ENCODE results near the gene ZNF598.
"Not testable (repeated sequence)": the region's sequence is repeated elsewhere in the genome, so short reads cannot be mapped to it uniquely, and the experiment has no call there.

ZNF598 gene

DNA sequence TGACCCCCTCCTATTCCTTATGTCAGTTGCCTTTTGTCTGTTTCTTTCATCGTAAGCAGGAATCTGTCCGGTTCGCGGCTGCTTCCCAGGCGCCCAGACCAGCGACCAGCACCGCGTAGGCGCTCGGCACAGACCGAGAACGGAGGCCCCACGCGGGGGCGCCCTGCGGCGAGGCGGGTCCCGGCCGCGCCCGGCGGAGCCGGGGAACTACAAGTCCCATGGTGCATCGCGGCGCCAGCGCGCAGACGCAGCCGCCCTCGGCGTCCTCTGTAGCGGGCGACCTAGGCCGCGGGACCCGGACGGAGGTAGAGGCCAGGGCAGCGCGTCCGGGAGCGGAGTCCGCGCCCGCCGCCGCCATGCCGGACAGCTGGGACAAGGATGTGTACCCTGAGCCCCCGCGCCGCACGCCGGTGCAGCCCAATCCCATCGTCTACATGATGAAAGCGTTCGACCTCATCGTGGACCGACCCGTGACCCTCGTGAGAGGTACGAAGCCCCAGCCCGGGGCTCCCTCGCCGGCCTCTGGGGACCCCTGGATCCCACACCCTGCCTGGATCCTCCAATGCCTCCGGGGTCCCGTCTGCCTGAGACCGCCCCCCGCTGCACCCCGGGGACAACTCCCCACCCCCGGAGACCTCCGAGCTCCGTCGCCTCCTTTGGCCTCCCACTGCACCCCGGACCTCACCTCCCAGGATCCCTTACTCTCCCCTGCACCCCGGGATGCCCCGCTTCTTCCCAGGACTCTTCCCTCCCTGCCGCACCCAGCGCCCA is 50.2 kb downstream of the ZNF598 start, which contains the start of gene NDUFB10:
Gene NDUFB10, plus strand, starts transcription at position 270 of the 771 bp plus-strand sequence. Its CDS starts 87 bp downstream, at position 357.
- DNase-seq (ENCODE audit: extremely low spot score), result peak; percentile 93

DNA sequence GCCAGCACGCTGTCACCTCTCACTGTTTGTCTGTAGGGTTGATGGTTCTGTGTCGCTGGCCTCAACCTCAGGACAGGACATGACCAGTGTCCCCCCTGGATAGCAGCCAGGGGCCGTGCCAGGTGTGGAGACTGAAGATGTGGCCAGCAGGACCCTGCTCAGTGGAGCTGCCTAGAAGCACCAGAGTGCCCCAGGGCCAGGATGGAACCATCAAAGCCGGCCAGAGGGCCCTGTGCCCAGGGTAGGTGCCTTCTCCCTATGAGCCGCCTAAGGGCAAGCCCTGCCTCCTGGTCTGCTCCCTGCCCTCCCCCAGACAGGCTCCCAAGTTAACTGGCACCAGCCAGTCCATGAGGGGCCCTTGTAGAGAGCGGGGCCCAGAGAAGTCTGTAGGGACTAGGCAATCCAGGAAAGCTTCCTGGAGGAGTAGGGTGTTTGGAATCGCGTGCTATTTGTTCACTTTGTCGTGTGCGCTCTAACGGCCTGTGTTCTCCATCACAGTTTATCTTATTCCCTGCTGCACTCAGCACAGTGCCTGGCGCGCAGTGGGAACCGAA is 50.8 kb downstream of the ZNF598 start:
- ChIA-PET POLR2A (no interaction called here), CTCF (interaction anchor here (2.0 kb wide), 1 partner anchor 13 kb away, joined by 5 read pairs; no protein-coding TSS in a partner anchor)
- no peak for DNase-seq (ENCODE audit: extremely low spot score)
- TF ChIP-seq, protein P1, sequence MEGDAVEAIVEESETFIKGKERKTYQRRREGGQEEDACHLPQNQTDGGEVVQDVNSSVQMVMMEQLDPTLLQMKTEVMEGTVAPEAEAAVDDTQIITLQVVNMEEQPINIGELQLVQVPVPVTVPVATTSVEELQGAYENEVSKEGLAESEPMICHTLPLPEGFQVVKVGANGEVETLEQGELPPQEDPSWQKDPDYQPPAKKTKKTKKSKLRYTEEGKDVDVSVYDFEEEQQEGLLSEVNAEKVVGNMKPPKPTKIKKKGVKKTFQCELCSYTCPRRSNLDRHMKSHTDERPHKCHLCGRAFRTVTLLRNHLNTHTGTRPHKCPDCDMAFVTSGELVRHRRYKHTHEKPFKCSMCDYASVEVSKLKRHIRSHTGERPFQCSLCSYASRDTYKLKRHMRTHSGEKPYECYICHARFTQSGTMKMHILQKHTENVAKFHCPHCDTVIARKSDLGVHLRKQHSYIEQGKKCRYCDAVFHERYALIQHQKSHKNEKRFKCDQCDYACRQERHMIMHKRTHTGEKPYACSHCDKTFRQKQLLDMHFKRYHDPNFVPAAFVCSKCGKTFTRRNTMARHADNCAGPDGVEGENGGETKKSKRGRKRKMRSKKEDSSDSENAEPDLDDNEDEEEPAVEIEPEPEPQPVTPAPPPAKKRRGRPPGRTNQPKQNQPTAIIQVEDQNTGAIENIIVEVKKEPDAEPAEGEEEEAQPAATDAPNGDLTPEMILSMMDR (IDR thresholded peaks at IDR 0.05; ENCODE audit: control extremely low read depth, extremely low read depth, low read depth, missing control alignments), result no peak

More for the DNA sequence above, 50.2 kb downstream of the ZNF598 start, which contains the start of gene NDUFB10:
- POLR2A ChIA-PET, result interaction anchor here (2.2 kb wide), 1 partner anchor 196 kb away, joined by 9 read pairs; the partner anchor contains the start of gene TRAF7
- CTCF ChIA-PET, result interaction anchor here (2.0 kb wide), 1 partner anchor 13 kb away, joined by 5 read pairs; no protein-coding TSS in a partner anchor
- TF ChIP-seq, protein P1 (IDR thresholded peaks at IDR 0.05; ENCODE audit: control extremely low read depth, extremely low read depth, low read depth, missing control alignments), result peak; percentile 84

DNA sequence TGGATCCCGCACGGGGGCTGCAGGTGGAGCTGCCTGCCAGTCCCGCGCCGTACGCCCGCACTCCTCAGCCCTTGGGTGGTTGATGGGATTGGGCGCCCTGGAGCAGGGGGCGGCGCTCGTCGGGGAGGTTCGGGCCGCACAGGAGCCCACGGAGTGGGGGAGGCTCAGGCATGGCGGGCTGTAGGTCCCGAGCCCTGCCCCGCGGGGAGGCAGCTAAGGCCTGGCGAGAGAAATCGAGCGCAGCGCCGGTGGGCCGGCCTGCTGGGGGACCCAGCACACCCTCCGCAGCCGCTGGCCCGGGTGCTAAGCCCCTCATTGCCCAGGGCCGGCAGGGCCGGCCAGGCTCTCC is 51.5 kb downstream of the ZNF598 start:
- CTCF ChIA-PET, result interaction anchor here (1.2 to 2.0 kb wide), 2 partner anchors 11 to 12 kb away, joined by 3 to 5 read pairs; no protein-coding TSS in a partner anchor
- POLR2A ChIA-PET; DNase-seq (ENCODE audit: extremely low spot score): not testable (repeated sequence)

DNA sequence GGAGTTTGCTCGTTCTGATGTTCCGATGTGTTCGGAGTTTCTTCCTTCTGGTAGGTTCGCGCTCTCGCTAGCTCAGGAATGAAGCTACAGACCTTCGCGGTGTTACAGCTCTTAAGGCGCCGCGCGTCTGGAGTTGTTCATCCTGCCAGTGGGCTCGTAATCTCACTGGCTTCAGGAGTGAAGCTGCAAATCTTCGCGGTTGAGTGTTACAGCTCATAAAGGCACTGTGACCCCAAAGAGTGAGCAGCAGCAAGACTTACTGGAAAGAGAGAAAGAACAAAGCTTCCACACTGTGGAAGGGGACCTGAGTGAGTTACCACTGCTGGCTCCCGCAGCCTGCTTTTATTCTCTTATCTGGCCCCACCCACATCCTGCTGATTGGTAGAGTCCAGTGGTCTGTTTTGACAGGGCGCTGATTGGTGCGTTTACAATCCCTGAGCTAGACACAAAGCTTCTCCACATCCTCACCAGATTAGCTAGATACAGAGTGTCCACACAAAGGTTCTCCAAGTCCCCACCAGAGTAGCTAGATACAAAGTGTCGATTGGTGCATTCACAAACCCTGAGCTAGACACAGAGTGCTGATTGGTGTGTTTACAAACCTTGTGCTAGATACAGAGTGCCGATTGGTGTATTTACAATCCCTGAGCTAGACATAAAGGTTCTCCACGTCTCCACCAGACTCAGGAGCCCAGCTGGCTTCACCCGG is 52.0 kb downstream of the ZNF598 start:
- DNase-seq (ENCODE audit: extremely low spot score); POLR2A ChIA-PET: not testable (repeated sequence)
- CTCF ChIA-PET, result interaction anchor here (1.2 kb wide), 1 partner anchor 11 kb away, joined by 3 read pairs; no protein-coding TSS in a partner anchor

DNA sequence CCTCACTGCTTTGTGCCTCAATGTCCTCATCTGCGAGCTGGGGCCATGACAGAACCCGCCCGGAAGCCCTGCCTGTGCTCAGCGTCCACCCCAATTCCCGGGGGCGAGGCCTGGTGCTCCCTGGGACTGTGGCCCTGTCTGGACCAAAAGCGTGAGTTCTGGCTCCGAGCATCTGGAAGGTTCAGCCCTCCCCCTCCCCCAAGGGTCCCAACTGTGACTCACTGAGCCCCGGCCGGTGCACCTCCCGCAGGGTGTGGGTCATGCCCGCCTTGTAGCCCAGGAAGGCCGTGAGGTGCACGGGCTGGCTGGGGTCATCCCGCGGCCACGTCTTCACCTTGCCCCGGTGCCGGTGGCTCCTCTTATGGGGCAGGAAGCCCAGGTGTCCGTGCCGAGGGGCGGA is 55.9 kb downstream of the ZNF598 start:
- CTCF ChIA-PET, result interaction anchor here (1.2 to 2.4 kb wide), 3 partner anchors 10 to 25 kb away, joined by 3 to 7 read pairs (median 4); partner anchors contain the start of gene MSRB1
- TF ChIP-seq, protein P1 (IDR thresholded peaks at IDR 0.05; ENCODE audit: control extremely low read depth, extremely low read depth, low read depth, missing control alignments), result no peak
- DNase-seq (ENCODE audit: extremely low spot score), result no peak
- POLR2A ChIA-PET, result no interaction called here

DNA sequence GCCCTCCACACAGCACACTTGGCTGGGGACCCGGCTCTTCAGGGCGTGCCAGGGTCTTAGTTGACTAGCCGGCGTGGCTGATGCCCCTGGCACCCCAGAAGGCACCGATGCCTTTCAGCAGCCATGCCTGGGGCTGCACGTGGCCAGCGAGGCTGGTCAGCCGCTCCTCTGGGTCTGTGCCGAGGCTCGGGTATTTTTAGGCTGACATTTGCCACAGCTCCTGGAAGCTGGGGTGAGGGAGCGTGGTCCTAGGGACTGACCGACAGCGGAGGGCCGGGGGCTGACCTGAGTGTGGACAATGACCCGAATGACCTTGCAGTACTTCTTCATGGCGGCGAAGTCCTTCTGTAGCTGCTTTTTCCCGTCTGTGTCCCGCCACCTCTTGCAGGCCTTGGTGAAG is 59.1 kb downstream of the ZNF598 start:
- no peak for DNase-seq (ENCODE audit: extremely low spot score)
- TF ChIP-seq, protein P1 (IDR thresholded peaks at IDR 0.05; ENCODE audit: control extremely low read depth, extremely low read depth, low read depth, missing control alignments), result no peak
- ChIA-PET POLR2A (interaction anchor here (1.1 kb wide), 1 partner anchor 14 kb away, joined by 4 read pairs; the partner anchor contains the start of gene RPS2), CTCF (interaction anchor here (1.5 kb wide), 1 partner anchor 123 kb away, joined by 3 read pairs; the partner anchor contains the start of gene FAHD1)

DNA sequence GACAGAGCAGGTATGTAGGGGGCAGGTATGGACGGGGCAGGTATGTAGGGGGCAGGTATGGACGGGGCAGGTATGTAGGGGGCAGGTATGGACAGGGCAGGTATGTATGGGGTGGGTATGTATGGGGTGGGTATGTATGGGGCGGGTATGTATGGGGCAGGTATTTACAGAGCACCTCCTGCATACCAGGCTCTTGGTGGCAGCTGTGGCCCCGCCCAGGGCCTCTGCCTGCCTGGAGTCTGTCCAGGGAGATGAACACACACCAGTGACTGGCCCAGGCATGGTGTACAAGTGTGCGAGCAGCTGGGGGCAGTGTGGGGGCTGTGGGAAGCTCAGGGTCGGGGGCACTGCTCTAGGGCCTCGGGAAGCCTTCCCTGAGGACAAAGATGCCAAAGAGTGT is 59.6 kb downstream of the ZNF598 start:
- no peak for DNase-seq (ENCODE audit: extremely low spot score)
- CTCF ChIA-PET, result interaction anchor here (1.5 kb wide), 1 partner anchor 123 kb away, joined by 3 read pairs; the partner anchor contains the start of gene FAHD1
- POLR2A ChIA-PET, result interaction anchor here (1.1 kb wide), 1 partner anchor 15 kb away, joined by 4 read pairs; the partner anchor contains the start of gene RPS2
- TF ChIP-seq, protein P1 (IDR thresholded peaks at IDR 0.05; ENCODE audit: control extremely low read depth, extremely low read depth, low read depth, missing control alignments), result no peak
